ENCODE data around the gene KCTD1.

The KCTD1 gene

DNA sequence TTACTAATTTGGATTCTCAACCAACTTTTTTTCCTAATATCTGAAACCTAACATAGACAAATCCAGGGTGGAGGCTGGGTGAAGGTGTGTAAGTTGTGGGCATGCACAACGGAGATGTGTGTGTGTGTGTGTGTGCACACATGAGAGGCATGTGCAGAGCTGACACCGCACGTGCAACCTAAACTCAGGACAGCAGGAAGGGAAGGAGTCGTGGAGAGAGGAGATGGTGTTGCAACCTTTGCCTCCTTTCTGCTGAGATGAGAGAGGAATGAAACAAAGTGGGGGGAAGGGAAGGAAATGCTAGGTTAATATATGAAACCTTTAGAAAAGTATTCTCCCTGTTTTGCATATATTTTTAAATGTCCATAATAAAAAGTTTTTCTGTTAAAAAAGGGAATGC is 64.7 kb downstream of the KCTD1 start:
- no peak overlapping the region for H3K27ac ChIP-seq (ENCODE audit: low read length)
- H2AFZ ChIP-seq (ENCODE audit: low read depth, low read length) = no peak overlapping the region
- no peaks in the 10 kb centered on the region for H3K36me3 ChIP-seq (replicated peaks; ENCODE audit: low read depth, low read length)
- H3K4me2 ChIP-seq (ENCODE audit: low read length) = no peak overlapping the region
- no peak for TF ChIP-seq EZH2phosphoT487 (IDR thresholded peaks at IDR 0.05; ENCODE audit: low read depth)
- TF ChIP-seq, protein P1, sequence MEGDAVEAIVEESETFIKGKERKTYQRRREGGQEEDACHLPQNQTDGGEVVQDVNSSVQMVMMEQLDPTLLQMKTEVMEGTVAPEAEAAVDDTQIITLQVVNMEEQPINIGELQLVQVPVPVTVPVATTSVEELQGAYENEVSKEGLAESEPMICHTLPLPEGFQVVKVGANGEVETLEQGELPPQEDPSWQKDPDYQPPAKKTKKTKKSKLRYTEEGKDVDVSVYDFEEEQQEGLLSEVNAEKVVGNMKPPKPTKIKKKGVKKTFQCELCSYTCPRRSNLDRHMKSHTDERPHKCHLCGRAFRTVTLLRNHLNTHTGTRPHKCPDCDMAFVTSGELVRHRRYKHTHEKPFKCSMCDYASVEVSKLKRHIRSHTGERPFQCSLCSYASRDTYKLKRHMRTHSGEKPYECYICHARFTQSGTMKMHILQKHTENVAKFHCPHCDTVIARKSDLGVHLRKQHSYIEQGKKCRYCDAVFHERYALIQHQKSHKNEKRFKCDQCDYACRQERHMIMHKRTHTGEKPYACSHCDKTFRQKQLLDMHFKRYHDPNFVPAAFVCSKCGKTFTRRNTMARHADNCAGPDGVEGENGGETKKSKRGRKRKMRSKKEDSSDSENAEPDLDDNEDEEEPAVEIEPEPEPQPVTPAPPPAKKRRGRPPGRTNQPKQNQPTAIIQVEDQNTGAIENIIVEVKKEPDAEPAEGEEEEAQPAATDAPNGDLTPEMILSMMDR (IDR thresholded peaks at IDR 0.05; ENCODE audit: low read depth, low read length) = no peak
- H3K4me3 ChIP-seq (ENCODE audit: low read length) = no peak overlapping the region
- no peak overlapping the region for H3K9ac ChIP-seq (ENCODE audit: low read length)
- no peaks in the 10 kb centered on the region for H3K4me1 ChIP-seq (ENCODE audit: low read length)
- H3K79me2 ChIP-seq (ENCODE audit: low read length) = no peaks in the 10 kb centered on the region
- no peaks in the 10 kb centered on the region for H3K27me3 ChIP-seq (ENCODE audit: low read depth, low read length)
- no peaks in the 10 kb centered on the region for H3K9me3 ChIP-seq (ENCODE audit: insufficient read depth, low read length)
- no peaks in the 10 kb centered on the region for H4K20me1 ChIP-seq (ENCODE audit: insufficient read depth, low read length)

DNA sequence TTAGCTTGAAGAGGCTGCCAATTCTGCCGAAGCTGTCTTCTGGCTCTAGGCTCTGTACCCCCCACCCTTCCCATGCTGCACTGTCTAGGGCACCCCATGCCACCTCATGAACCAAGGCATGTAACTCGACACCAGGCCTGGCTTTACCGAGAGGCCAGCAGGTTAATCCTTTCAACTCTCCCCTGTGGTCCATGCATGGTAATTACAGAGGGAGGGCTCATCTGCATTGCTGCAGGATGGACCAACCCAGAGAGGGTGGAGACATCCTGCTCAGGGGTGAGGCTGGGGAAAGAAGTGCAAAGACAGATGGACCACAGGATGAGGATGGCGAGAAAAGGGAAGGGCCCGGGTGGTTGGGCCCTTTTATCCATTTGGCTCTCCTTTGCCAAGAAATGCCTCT is 65.8 kb downstream of the KCTD1 start:
- no peak overlapping the region for H3K4me2 ChIP-seq (ENCODE audit: low read length)
- H3K27ac ChIP-seq (ENCODE audit: low read length) = no peak overlapping the region
- no peak overlapping the region for H2AFZ ChIP-seq (ENCODE audit: low read depth, low read length)
- H3K9me3 ChIP-seq (ENCODE audit: insufficient read depth, low read length) = no peaks in the 10 kb centered on the region
- no peak overlapping the region for H3K9ac ChIP-seq (ENCODE audit: low read length)
- TF ChIP-seq EZH2phosphoT487 (IDR thresholded peaks at IDR 0.05; ENCODE audit: low read depth) = no peak
- TF ChIP-seq, protein P1 (IDR thresholded peaks at IDR 0.05; ENCODE audit: low read depth, low read length) = no peak
- no peaks in the 10 kb centered on the region for H3K27me3 ChIP-seq (ENCODE audit: low read depth, low read length)
- H3K4me1 ChIP-seq (ENCODE audit: low read length) = no peaks in the 10 kb centered on the region
- no peaks in the 10 kb centered on the region for H3K36me3 ChIP-seq (replicated peaks; ENCODE audit: low read depth, low read length)
- no peak overlapping the region for H3K4me3 ChIP-seq (ENCODE audit: low read length)
- no peaks in the 10 kb centered on the region for H3K79me2 ChIP-seq (ENCODE audit: low read length)
- no peaks in the 10 kb centered on the region for H4K20me1 ChIP-seq (ENCODE audit: insufficient read depth, low read length)

DNA sequence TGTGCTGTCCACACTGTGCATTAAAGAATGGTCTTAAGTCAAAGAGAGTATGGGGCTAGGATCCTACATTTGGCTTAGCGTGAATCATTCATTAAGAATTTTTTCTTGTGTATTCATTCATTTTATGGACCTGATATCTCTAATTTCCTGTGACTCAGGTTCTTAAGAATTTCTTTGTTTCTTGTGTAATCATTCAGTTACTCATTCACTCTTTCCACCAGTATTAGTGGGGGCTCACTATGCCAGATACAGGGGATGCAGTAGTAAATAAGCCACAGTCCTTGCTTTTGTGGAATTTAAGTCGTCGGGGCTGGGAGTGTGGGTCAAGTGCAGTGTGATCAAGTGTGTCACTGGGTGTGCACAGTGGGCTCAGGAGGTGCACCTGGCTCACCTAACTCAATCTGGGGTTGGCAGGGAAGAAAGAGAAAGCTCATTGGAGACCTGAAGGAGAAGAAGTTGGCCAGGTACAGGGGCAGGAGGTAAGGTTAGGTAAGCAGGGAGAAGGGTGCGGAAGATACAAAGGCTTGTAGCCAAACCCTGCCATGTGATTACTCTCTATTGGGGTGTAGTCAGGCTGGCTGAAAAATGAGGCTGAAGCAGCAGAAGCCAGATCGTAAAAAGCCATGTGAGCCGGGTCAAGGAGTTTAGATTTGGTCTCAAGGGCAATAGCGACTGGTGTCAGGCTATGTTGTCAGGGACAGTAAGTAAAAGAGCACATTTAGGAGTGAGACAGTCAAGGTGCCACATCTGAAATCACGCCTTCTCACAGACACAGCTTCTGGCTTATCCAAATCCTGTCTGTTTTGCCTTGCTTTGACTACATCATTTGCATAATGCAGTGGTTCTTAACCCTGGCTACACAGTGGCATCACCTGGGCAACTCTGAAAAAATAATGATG is 67.2 kb downstream of the KCTD1 start:
- no peak overlapping the region for H2AFZ ChIP-seq (ENCODE audit: low read depth, low read length)
- no peaks in the 10 kb centered on the region for H3K27me3 ChIP-seq (ENCODE audit: low read depth, low read length)
- H3K36me3 ChIP-seq (replicated peaks; ENCODE audit: low read depth, low read length) = no peaks in the 10 kb centered on the region
- H3K4me1 ChIP-seq (ENCODE audit: low read length) = no peaks in the 10 kb centered on the region
- no peaks in the 10 kb centered on the region for H4K20me1 ChIP-seq (ENCODE audit: insufficient read depth, low read length)
- H3K4me3 ChIP-seq (ENCODE audit: low read length) = no peak overlapping the region
- no peak overlapping the region for H3K27ac ChIP-seq (ENCODE audit: low read length)
- no peak overlapping the region for H3K9ac ChIP-seq (ENCODE audit: low read length)
- TF ChIP-seq, protein P1 (IDR thresholded peaks at IDR 0.05; ENCODE audit: low read depth, low read length) = no peak
- TF ChIP-seq EZH2phosphoT487 (IDR thresholded peaks at IDR 0.05; ENCODE audit: low read depth) = no peak
- no peaks in the 10 kb centered on the region for H3K9me3 ChIP-seq (ENCODE audit: insufficient read depth, low read length)
- H3K79me2 ChIP-seq (ENCODE audit: low read length) = no peaks in the 10 kb centered on the region
- H3K4me2 ChIP-seq (ENCODE audit: low read length) = no peak overlapping the region

DNA sequence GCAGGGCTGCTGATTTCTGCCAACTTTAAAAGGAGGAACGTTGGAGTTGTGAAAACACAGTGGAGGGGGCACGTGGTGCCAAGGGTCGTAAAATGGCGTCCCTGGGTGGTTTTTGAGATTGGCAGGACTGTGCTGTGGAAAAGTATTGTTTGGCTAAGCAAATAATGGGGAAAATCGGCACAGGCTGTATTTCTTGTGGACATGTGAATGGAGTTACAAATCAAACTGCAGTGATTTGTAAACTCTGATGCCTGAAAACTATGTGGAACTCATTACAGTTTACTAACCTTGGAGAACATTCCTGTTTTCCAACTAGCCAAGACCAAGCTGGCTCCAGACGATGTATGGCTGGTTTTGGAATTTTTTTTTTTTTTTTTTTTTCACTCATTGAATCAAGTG is 68.7 kb downstream of the KCTD1 start:
- Histone ChIP-seq H3K4me2 (ENCODE audit: low read length) (no peak overlapping the region), H3K9ac (ENCODE audit: low read length) (no peak overlapping the region), H3K36me3 (replicated peaks; ENCODE audit: low read depth, low read length) (no peaks in the 10 kb centered on the region), H3K9me3 (ENCODE audit: insufficient read depth, low read length) (no peaks in the 10 kb centered on the region), H3K79me2 (ENCODE audit: low read length) (no peaks in the 10 kb centered on the region), H3K4me1 (ENCODE audit: low read length) (no peaks in the 10 kb centered on the region), H3K27ac (ENCODE audit: low read length) (no peak overlapping the region), H4K20me1 (ENCODE audit: insufficient read depth, low read length) (no peaks in the 10 kb centered on the region), H2AFZ (ENCODE audit: low read depth, low read length) (no peak overlapping the region), H3K4me3 (ENCODE audit: low read length) (no peak overlapping the region), H3K27me3 (ENCODE audit: low read depth, low read length) (no peaks in the 10 kb centered on the region)
- TF ChIP-seq, protein P1 (IDR thresholded peaks at IDR 0.05; ENCODE audit: low read depth, low read length) = no peak
- no peak for TF ChIP-seq EZH2phosphoT487 (IDR thresholded peaks at IDR 0.05; ENCODE audit: low read depth)
